HG02840 (cell line): ENCODE results near the gene CR1.
"Not testable (repeated sequence)": the region's sequence is repeated elsewhere in the genome, so short reads cannot be mapped to it uniquely, and the experiment has no call there.

Source experiments
- ATAC-seq: cut with Tn5 transposase; IDR thresholded peaks from one replicate; pipeline ENCODE4 v1.9.1; 2021; ENCODE audit warnings: mild to moderate bottlenecking, moderate library complexity, moderate number of reproducible peaks; ENCODE audit not compliant: unreplicated experiment, low FRiP score

CR1 gene

GRCh38 chr1:207638487-207639145 is 142.7 kb downstream of the CR1 start:
- not testable (repeated sequence) for ATAC-seq

DNA sequence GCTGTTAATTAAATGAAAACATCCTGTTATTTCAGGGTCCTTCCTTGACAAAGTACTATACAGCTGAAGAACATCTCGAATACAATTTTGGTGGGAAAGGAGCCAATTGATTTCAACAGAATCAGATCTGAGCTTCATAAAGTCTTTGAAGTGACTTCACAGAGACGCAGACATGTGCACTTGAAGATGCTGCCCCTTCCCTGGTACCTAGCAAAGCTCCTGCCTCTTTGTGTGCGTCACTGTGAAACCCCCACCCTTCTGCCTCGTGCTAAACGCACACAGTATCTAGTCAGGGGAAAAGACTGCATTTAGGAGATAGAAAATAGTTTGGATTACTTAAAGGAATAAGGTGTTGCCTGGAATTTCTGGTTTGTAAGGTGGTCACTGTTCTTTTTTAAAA is 143.4 kb downstream of the CR1 start:
- not testable (repeated sequence) for ATAC-seq

- ATAC-seq: no peak
Observed at GRCh38 chr1:207644166-207644851, 148.4 kb downstream of the CR1 start.

GRCh38 chr1:207644852-207645634 is 149.1 kb downstream of the CR1 start, which contains the start of gene CR1L:
Gene CR1L, plus strand, starts transcription at chr1:207645133. Its CDS starts 101 bp downstream, at chr1:207645234.
- ATAC-seq: peak; percentile 91

- no peak for ATAC-seq
Observed at GRCh38 chr1:207645635-207646081, 149.7 kb downstream of the CR1 start.

DNA sequence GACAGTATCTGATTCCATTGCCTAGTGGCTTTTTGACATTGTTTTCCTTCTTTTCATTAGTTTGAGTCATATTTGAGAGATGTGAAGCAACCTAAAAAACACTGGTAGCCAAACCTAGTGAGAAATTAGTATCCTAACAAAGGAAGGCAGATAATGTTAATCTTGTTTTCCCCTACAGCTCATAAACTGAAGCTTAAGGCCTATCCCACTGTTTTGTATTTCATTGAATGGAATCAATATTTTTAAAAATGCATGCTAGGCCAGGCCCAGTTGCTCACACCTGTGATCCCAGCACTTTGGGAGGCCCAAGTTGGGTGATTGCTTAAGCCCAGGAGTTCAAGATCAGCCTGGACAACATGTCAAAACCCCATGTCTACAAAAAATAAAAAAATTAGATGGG is 150.2 kb downstream of the CR1 start:
- ATAC-seq: no peak

- no peak for ATAC-seq
Observed at GRCh38 chr1:207646944-207647579, 151.1 kb downstream of the CR1 start.

DNA sequence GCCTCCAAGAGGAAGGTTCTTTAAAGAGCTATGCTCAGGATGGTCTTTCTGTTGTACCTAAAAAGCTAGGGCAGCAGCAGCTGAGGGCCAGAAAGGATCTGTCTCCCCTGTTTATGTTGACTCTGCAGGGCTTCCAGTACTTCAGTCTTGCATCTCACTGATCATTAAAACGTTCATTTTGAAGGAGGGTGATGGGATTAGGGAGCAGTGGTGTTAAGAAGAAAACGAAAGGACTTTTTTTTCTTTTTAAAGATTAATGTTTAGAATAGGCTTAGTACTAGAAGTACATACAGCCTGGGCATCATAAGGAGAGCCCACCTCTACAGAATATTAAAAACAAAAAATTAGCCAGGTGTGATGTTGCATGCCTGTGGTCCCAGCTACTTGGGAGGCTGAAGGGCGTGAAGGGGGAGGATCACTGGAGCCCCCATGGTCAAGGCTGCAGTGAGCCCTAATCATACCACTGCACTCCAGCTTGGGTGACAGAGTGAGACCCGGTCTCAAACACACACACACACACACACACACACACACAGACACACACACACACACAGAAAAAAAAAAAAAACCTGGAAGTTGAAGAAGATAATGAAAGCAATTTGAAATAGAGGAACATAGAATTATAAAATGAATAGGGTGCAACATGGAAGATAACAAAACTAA is 151.8 kb downstream of the CR1 start:
- no peak for ATAC-seq

- ATAC-seq: no peak
Observed at GRCh38 chr1:207648334-207649209, 152.6 kb downstream of the CR1 start.

DNA sequence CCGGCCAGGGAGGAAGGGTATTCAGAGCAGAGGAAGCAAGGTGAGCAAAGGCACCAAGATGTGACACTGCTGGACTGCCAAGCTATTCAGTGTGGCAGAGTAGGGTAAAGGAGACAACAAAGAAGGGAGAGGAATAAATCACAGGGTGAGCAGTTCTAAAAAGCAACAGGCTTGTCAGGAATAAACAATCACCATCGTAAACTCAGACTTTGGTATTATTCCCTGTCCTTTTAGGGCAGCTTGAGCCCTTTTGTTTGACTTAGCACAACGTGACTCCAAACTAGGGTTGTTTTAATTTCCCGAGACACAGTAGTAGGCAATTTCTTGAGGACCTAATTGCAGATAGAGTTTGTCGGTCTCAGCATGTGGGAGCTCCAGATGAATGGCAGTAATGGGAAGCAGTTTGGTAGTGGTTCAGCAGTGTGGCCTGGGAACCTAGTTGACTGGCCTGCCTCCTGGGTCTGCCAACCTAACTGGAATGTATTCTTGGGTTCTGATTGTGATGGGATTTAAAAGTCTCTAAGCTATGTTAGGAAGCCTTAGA is 153.3 kb downstream of the CR1 start:
- no peak for ATAC-seq

GRCh38 chr1:207649865-207650580 is 154.1 kb downstream of the CR1 start:
- no peak for ATAC-seq

DNA sequence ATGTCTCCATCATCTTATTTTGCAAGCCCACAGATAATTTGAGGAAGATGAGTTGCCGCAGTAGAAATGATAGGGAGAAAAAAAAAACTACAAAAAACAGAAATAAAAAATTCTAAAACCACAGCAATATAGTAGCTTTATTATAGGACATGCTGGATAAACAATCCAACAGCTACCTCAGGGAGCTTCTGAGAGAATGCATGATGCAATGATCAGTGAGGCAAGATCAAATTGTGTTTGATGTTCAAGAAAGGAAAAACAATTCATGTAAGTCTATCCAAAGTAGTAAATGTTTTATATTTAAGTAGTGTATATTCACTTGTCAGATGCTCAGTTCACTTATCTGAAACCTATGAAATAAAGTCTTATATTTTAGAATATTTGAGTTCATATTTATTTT is 155.6 kb downstream of the CR1 start:
- ATAC-seq: no peak

DNA sequence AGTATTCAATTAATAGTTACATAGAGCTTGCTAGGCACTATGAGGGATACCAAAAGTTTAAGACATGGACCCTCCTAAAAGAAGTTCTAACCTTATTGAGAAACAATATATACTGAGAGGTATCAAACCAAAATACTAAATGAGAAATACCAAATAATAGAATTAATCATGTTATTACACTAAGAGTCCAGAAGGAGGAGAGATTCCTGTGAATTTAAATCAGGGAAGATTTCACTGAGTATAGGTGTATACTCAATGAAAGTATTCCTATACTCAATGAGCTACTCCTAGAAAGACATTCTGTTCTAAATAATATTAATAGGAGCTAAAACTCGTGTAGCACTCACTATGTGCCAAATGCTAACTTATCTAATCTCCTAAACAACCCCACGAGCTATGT is 158.4 kb downstream of the CR1 start:
- no peak for ATAC-seq

GRCh38 chr1:207658408-207658807 is 162.5 kb downstream of the CR1 start:
- no peak for ATAC-seq

GRCh38 chr1:207658904-207659485 is 163.0 kb downstream of the CR1 start:
- no peak for ATAC-seq

- no peak for ATAC-seq
Observed at GRCh38 chr1:207659545-207660153, 163.7 kb downstream of the CR1 start.

DNA sequence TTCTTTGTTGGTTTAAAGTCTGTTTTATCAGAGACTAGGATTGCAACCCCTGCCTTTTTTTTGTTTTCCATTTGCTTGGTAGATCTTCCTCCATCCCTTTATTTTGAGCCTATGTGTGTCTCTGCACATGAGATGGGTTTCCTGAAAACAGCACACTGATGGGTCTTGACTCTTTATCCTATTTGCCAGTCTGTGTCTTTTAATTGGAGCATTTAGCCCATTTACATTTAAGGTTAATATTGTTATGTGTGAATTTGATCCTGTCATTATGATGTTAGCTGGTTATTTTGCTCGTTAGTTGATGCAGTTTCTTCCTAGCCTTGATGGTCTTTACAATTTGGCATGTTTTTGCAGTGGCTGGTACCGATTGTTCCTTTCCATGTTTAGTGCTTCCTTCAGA is 165.5 kb downstream of the CR1 start:
- ATAC-seq: not testable (repeated sequence)

DNA sequence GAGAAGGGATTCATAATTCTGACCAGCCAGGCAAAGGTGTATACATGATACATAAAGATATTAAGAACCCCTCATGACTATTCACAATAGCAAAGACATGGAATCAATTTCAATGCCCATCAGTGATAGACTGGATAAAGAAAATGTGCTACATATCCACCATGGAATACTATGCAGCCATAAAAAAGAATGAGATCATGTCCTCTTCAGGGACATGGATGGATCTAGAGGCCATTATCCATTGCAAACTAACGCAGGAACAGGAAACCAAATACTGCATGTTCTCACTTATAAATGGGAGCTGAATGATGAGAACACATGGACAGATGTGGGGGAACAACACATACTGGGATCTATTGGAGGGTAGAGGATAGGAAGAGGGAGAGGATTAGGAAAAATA is 170.4 kb downstream of the CR1 start:
- no peak for ATAC-seq
